HepG2 (cell line): ENCODE measurements around the gene BSND. TPM values are rescaled to one million over a fixed set of nuclear protein-coding genes. Genes with fewer than 3 reads are reported as not detected.

ENCODE experiments used
- ATAC-seq: fragments of 200-7000 bp; cut with Tn5 transposase; 3 replicates; pipeline ENCODE4 v1.9.1; 2020; ENCODE audit warnings: mild to moderate bottlenecking, moderate library complexity
- BruUV-seq: library from RNA; stranded (reverse); fragments of 400-500 nt; replicated peaks from 2 replicates; lab custom pipeline; 2021; lab: Mats Ljungman, UMichigan
- CTCF ChIA-PET: fragments of 300-600 bp; formaldehyde crosslinking; extraction: SDS; loops from one replicate; lab custom pipeline; 2021; ENCODE audit warnings: low total read pairs, inconsistent platforms, low intra/inter-chr PET ratio; lab: Yijun Ruan, JAX
- POLR2A ChIA-PET: fragments of 350-600 bp; sonication (Branson Sonifier 250); formaldehyde crosslinking; loops from one replicate; lab custom pipeline; 2020; ENCODE audit warnings: antibody characterized with exemption, inconsistent platforms; lab: Yijun Ruan, JAX
- DNase-seq: peaks from one replicate; pipeline ENCODE4 v3.0.0-alpha.2; 2015; ENCODE audit warnings: low spot score
- FAIRE-seq: peaks from 3 replicates; lab custom pipeline; 2011; peaks lifted over from hg19 to GRCh38; lab: Jason Lieb, UNC
- H2AFZ ChIP-seq: one replicate; pipeline ENCODE4 v1.6.1; 2011; ENCODE audit warnings: low read length, inconsistent platforms
- H3K27ac ChIP-seq: fragments of 300-600 bp; 3 replicates; pipeline ENCODE4 v1.8.0; 2011; ENCODE audit warnings: mixed run types, mild to moderate bottlenecking, mixed read lengths, low read length, inconsistent platforms; ENCODE audit not compliant: insufficient read depth; ENCODE audit errors: extremely low read length
- H3K27me3 ChIP-seq, 2 experiments: fragments of 200-600 bp in 1 of 2; 2 replicates in 1 of 2; 3 replicates in 1 of 2; pipeline versions ENCODE4 v1.6.0 to v1.8.0; 2011; ENCODE audit warnings: low read length in 2 of 2, mild to moderate bottlenecking in 2 of 2, moderate library complexity in 2 of 2, inconsistent platforms in 1 of 2; ENCODE audit not compliant: insufficient read depth in 2 of 2, control insufficient read depth in 1 of 2
- H3K36me3 ChIP-seq, 2 experiments: fragments of 200-600 bp in 1 of 2; replicated peaks in 1 of 2; 2 replicates in 1 of 2; 3 replicates in 1 of 2; pipeline versions ENCODE4 v1.5.1 to v1.8.0; 2011; ENCODE audit warnings: low read length in 2 of 2, inconsistent platforms in 1 of 2; ENCODE audit not compliant: insufficient read depth in 2 of 2, control insufficient read depth in 1 of 2
- H3K4me1 ChIP-seq: 2 replicates; pipeline ENCODE4 v1.5.1; 2012; ENCODE audit warnings: low read length, inconsistent platforms; ENCODE audit not compliant: insufficient read depth
- H3K4me2 ChIP-seq: 2 replicates; pipeline ENCODE4 v1.6.0; 2011; ENCODE audit warnings: low read depth, low read length, inconsistent platforms
- H3K4me3 ChIP-seq, 3 experiments: fragments of 200-600 bp in 1 of 3; sonication (generic), shearing (Covaris generic) in 1 of 3; replicated peaks in 1 of 3; 2 replicates each; pipeline ENCODE4 v1.5.1; 2011 to 2016; ENCODE audit warnings: low read length in 3 of 3, inconsistent platforms in 2 of 3, low read depth in 2 of 3, mild to moderate bottlenecking in 2 of 3, control low read depth in 1 of 3, mixed read lengths in 1 of 3; ENCODE audit not compliant: insufficient read depth in 1 of 3
- H3K79me2 ChIP-seq: one replicate; pipeline ENCODE4 v1.6.1; 2011; ENCODE audit warnings: low read length, inconsistent platforms; ENCODE audit not compliant: insufficient read depth
- H3K9ac ChIP-seq: 2 replicates; pipeline ENCODE4 v1.6.0; 2011; ENCODE audit warnings: mild to moderate bottlenecking, low read depth, low read length, inconsistent platforms; ENCODE audit not compliant: insufficient read depth
- H3K9me3 ChIP-seq: 2 replicates; pipeline ENCODE4 v1.5.1; 2012; ENCODE audit warnings: mild to moderate bottlenecking, low read length
- H4K20me1 ChIP-seq: 2 replicates; pipeline ENCODE4 v1.6.0; 2011; ENCODE audit warnings: inconsistent platforms, mild to moderate bottlenecking, low read length, moderate library complexity; ENCODE audit not compliant: insufficient read depth
- CBX5 ChIP-seq: sonication (generic); formaldehyde crosslinking; IDR thresholded peaks from 2 replicates; pipeline ENCODE4 v1.4.0; 2020; ENCODE audit warnings: missing genetic modification reagents, borderline replicate concordance
- KDM5B ChIP-seq: sonication (generic); formaldehyde crosslinking; IDR thresholded peaks from 2 replicates; pipeline ENCODE4 v1.4.0; 2020; ENCODE audit warnings: missing genetic modification reagents, mild to moderate bottlenecking, borderline replicate concordance
- MYC ChIP-seq: sonication (generic); formaldehyde crosslinking; IDR thresholded peaks from 2 replicates; pipeline ENCODE4 v1.9.0; 2021; ENCODE audit warnings: missing genetic modification reagents, borderline replicate concordance
- ZMYM3 ChIP-seq: sonication (generic); formaldehyde crosslinking; IDR thresholded peaks from 2 replicates; pipeline ENCODE4 v1.5.1; 2020; ENCODE audit warnings: mild to moderate bottlenecking, missing genetic modification reagents
- ZNF501 ChIP-seq: sonication (generic); formaldehyde crosslinking; IDR thresholded peaks from 2 replicates; pipeline ENCODE4 v1.5.1; 2020; ENCODE audit warnings: mild to moderate bottlenecking, moderate library complexity, missing genetic modification reagents
- ZNF530 ChIP-seq: sonication (generic); formaldehyde crosslinking; IDR thresholded peaks from 2 replicates; pipeline ENCODE4 v1.5.0; 2020; ENCODE audit warnings: low read depth, mild to moderate bottlenecking, missing genetic modification reagents
- ZNF790 ChIP-seq: sonication (generic); formaldehyde crosslinking; IDR thresholded peaks from 2 replicates; pipeline ENCODE4 v1.8.0; 2022; ENCODE audit warnings: missing genetic modification reagents, mild to moderate bottlenecking, borderline replicate concordance
- WGBS: methylation state at CpG from one replicate; pipeline ENCODE4 v1.1.6; 2017; ENCODE audit warnings: low lambda C conversion rate; 5-methylcytosine and 5-hydroxymethylcytosine counted together
- in situ Hi-C: cut with HindIII; loops from 2 replicates; pipeline ENCODE4 v1.10.0; 2017; ENCODE audit warnings: low pct_unique_long_range_greater_than_20kb; ENCODE audit not compliant: extremely low pct_ligation_motif_present
- intact Hi-C: fragments of 100-400 bp; cut with micrococcal nuclease; formaldehyde crosslinking; loops from one replicate; pipeline ENCODE4 v1.10.0; 2022; ENCODE audit not compliant: unreplicated experiment
- polyA plus RNA-seq, 8 experiments: library from polyadenylated mRNA; depleted of rRNA in 3 of 8; stranded (reverse) in 7 of 8; unstranded in 1 of 8; fragments of >200 nt; fragmentation: Illumina TruSeq in 4 of 8; extraction: Trizol in 4 of 8; gene quantifications; 2 replicates each; pipeline versions ENCODE4 v1.2.1 to v1.2.3, GENCODE V29; 2011 to 2016; ENCODE audit warnings: low read depth in 4 of 8, missing spikeins in 1 of 8, mixed read lengths in 1 of 8; ENCODE audit not compliant: insufficient read depth in 1 of 8
- total RNA-seq, 5 experiments: library from RNA; depleted of rRNA; stranded (reverse); fragments of >200 nt; fragmentation: Illumina TruSeq; extraction: Trizol; gene quantifications; 2 replicates each; pipeline ENCODE4 v1.2.3, GENCODE V29; 2016; ENCODE audit warnings: low read depth in 1 of 5
- TF ChIP-seq, protein P1 (sequence below): IDR thresholded peaks from 2 replicates; pipeline ENCODE4 v1.6.1; 2016; ENCODE audit warnings: missing compliant biosample characterization, missing genetic modification reagents, borderline replicate concordance
- TF ChIP-seq, protein P2 (sequence below): sonication (generic); formaldehyde crosslinking; IDR thresholded peaks from 2 replicates; pipeline ENCODE4 v1.4.0; 2020; ENCODE audit warnings: mild to moderate bottlenecking, missing genetic modification reagents
- TF ChIP-seq, protein P3 (sequence below): sonication (generic); formaldehyde crosslinking; IDR thresholded peaks from 2 replicates; pipeline ENCODE4 v1.5.1; 2020; ENCODE audit warnings: mild to moderate bottlenecking, missing genetic modification reagents, moderate library complexity
- TF ChIP-seq, protein P4 (sequence below): sonication (generic); formaldehyde crosslinking; IDR thresholded peaks from 2 replicates; pipeline ENCODE4; 2020; ENCODE audit warnings: missing genetic modification reagents, mild to moderate bottlenecking, borderline replicate concordance

BSND gene
- total and polyA plus RNA-seq, 2 of the 13 experiments (the other 11 are each of a cell fraction or from before 2014, with no cell fraction given), result not detected

DNA sequence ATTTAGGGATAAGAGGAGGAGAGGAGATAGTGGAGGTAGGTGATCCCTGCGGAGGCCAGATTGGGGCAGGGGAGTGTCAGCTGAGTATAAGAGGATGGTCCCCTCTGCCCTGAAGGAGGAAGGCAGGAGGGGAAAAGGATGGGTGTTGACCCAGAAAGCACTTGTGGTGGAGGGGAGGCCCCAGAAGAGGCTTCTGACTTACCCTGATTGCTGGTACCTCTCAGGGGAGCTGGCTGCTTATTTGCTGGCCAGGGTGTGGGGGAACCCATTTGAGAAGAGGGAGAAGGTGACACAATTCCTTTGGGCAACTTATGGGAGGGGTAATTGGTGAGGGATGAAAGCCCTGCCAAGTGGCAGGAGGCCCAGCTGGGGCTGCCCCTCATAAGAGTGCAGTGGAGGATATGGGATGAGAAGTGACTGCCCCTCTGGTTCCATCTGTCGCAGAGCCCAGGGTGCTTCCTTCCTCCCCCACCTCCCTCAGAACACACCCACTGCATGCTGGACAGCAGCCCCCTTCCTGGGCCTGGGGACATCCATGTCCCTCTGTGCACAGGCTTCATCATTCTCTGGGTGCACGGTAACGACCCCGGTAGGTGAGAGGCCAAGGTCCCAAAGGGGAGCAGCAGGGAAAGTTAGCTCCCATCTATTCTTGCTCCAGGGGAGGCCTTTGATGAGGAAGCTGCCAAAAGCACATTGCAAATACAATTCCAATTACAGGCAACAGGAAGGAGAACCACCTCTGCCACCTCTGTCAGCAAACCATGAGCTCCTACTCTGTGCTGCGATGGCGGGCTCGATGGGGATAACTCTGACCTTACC, 39.2 kb downstream of the BSND start:
- peaks cover 78% of the 10 kb centered on the region for H3K4me1 ChIP-seq
- intact Hi-C loops, result no loop called here
- TF ChIP-seq ZNF530 (CRISPR knock-in tag) (no peak), ZMYM3 (CRISPR knock-in tag) (0 out of 2 replicates have a peak, but pooled peaks have one; percentile 15), MYC (0 out of 2 replicates have a peak, but pooled peaks have one; percentile 18), CBX5 (CRISPR knock-in tag) (no peak), ZNF501 (CRISPR knock-in tag) (0 out of 2 replicates have a peak, but pooled peaks have one; percentile 10), KDM5B (peak; percentile 17; the same call in 1 of the 2 replicates), ZNF790 (CRISPR knock-in tag) (no peak)
- TF ChIP-seq, protein P1, sequence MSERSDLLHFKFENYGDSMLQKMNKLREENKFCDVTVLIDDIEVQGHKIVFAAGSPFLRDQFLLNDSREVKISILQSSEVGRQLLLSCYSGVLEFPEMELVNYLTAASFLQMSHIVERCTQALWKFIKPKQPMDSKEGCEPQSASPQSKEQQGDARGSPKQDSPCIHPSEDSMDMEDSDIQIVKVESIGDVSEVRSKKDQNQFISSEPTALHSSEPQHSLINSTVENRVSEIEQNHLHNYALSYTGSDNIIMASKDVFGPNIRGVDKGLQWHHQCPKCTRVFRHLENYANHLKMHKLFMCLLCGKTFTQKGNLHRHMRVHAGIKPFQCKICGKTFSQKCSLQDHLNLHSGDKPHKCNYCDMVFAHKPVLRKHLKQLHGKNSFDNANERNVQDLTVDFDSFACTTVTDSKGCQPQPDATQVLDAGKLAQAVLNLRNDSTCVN (CRISPR knock-in tag), result no peak
- TF ChIP-seq, protein P2, sequence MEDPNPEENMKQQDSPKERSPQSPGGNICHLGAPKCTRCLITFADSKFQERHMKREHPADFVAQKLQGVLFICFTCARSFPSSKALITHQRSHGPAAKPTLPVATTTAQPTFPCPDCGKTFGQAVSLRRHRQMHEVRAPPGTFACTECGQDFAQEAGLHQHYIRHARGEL, result no peak
- TF ChIP-seq, protein P3, sequence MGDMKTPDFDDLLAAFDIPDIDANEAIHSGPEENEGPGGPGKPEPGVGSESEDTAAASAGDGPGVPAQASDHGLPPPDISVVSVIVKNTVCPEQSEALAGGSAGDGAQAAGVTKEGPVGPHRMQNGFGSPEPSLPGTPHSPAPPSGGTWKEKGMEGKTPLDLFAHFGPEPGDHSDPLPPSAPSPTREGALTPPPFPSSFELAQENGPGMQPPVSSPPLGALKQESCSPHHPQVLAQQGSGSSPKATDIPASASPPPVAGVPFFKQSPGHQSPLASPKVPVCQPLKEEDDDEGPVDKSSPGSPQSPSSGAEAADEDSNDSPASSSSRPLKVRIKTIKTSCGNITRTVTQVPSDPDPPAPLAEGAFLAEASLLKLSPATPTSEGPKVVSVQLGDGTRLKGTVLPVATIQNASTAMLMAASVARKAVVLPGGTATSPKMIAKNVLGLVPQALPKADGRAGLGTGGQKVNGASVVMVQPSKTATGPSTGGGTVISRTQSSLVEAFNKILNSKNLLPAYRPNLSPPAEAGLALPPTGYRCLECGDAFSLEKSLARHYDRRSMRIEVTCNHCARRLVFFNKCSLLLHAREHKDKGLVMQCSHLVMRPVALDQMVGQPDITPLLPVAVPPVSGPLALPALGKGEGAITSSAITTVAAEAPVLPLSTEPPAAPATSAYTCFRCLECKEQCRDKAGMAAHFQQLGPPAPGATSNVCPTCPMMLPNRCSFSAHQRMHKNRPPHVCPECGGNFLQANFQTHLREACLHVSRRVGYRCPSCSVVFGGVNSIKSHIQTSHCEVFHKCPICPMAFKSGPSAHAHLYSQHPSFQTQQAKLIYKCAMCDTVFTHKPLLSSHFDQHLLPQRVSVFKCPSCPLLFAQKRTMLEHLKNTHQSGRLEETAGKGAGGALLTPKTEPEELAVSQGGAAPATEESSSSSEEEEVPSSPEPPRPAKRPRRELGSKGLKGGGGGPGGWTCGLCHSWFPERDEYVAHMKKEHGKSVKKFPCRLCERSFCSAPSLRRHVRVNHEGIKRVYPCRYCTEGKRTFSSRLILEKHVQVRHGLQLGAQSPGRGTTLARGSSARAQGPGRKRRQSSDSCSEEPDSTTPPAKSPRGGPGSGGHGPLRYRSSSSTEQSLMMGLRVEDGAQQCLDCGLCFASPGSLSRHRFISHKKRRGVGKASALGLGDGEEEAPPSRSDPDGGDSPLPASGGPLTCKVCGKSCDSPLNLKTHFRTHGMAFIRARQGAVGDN (CRISPR knock-in tag), result peak; percentile 36
- TF ChIP-seq, protein P4, sequence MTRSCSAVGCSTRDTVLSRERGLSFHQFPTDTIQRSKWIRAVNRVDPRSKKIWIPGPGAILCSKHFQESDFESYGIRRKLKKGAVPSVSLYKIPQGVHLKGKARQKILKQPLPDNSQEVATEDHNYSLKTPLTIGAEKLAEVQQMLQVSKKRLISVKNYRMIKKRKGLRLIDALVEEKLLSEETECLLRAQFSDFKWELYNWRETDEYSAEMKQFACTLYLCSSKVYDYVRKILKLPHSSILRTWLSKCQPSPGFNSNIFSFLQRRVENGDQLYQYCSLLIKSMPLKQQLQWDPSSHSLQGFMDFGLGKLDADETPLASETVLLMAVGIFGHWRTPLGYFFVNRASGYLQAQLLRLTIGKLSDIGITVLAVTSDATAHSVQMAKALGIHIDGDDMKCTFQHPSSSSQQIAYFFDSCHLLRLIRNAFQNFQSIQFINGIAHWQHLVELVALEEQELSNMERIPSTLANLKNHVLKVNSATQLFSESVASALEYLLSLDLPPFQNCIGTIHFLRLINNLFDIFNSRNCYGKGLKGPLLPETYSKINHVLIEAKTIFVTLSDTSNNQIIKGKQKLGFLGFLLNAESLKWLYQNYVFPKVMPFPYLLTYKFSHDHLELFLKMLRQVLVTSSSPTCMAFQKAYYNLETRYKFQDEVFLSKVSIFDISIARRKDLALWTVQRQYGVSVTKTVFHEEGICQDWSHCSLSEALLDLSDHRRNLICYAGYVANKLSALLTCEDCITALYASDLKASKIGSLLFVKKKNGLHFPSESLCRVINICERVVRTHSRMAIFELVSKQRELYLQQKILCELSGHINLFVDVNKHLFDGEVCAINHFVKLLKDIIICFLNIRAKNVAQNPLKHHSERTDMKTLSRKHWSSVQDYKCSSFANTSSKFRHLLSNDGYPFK (CRISPR knock-in tag), result no peak

More for the DNA sequence above, 39.2 kb downstream of the BSND start:
- no peaks in the 10 kb centered on the region; a peak in 1 of 5 replicates for H3K36me3 ChIP-seq
- H3K27ac ChIP-seq, result peak overlapping the region; percentile 82
- BruUV-seq, result no TSS peak
- H4K20me1 ChIP-seq, result peaks cover 16% of the 10 kb centered on the region
- H3K79me2 ChIP-seq, result peaks cover 38% of the 10 kb centered on the region
- no peaks in the 10 kb centered on the region for H3K9me3 ChIP-seq
- no peak overlapping the region for H2AFZ ChIP-seq
- H3K4me2 ChIP-seq, result peak overlapping the region; percentile 94
- in situ Hi-C loops, result no loop called here
- ATAC-seq, result no peak
- peaks cover 0 to 7% of the 10 kb centered on the region in 2 experiments; a peak in 1 of 5 replicates for H3K27me3 ChIP-seq
- 13% methylated on average over 4 of the region's 8 CpGs for WGBS
- FAIRE-seq, result no peak
- H3K9ac ChIP-seq, result peak overlapping the region; percentile 77; the same call in 1 of the 2 replicates
- ChIA-PET POLR2A (interaction anchor here (0.6 kb wide), 1 partner anchor 1130 kb away, joined by 3 read pairs; no protein-coding TSS in a partner anchor), CTCF (no interaction called here)
- peak overlapping the region in 1 of 3 experiments; percentile 87; a peak in 2 of 6 replicates for H3K4me3 ChIP-seq
- no peak for DNase-seq
